Measurements from ENCODE around the gene CHPF2. TPM values are rescaled to one million over a fixed set of nuclear protein-coding genes. Genes with fewer than 3 reads are reported as not detected.

Gene CHPF2
- total RNA-seq, 3 donors from 2014 or later, result 24.5 to 40.6 (median 38.3) TPM

DNA sequence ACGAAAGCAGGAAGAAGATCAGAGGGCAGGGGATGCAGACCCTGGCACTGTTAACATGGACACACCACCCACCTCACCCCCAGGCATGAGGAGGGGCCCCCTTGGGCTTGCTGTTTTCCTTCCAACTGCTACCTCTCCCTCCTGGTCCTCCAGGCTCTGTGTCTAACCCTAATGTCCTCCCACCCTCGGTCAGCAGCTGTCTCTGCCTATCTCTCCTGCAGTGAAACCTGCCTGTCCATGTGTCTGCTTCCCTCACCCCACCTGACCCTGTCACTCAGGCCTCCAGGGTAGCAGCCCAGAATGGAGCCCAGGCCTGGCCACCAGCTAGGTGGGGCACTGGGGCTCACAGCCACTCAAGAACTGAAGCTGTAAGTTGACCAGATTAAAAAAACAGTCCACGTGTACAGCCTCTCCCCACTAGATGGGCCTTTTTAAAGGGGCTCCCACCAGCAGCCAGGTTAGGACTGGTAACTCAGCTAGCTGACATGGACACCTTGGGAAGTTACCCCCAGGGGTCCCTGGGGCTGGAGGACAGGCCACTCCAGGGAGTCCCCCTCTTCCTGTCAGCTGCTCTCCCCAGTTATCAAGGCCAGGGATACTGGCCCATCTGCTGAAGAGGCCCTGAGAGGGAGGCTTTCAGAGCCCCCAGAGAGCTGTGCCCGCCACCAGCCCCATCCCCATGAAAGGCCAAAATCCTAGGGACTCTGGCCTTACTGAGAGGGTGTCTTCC, 14.7 kb downstream of the CHPF2 start:
- Histone ChIP-seq H3K4me1 (peaks cover 9 to 21% of the 10 kb centered on the region in 2 donors), H3K36me3 (no peaks in the 10 kb centered on the region), H3K9me3 (no peaks in the 10 kb centered on the region), H3K27me3 (no peaks in the 10 kb centered on the region), H3K4me3 (peak overlapping the region; percentile 58 to 86 (median 68)), H3K27ac (peak overlapping the region; percentile 84 to 94)
- no peak for DNase-seq (ENCODE audit: low spot score in 2 of 2)
- TF ChIP-seq, protein P1, sequence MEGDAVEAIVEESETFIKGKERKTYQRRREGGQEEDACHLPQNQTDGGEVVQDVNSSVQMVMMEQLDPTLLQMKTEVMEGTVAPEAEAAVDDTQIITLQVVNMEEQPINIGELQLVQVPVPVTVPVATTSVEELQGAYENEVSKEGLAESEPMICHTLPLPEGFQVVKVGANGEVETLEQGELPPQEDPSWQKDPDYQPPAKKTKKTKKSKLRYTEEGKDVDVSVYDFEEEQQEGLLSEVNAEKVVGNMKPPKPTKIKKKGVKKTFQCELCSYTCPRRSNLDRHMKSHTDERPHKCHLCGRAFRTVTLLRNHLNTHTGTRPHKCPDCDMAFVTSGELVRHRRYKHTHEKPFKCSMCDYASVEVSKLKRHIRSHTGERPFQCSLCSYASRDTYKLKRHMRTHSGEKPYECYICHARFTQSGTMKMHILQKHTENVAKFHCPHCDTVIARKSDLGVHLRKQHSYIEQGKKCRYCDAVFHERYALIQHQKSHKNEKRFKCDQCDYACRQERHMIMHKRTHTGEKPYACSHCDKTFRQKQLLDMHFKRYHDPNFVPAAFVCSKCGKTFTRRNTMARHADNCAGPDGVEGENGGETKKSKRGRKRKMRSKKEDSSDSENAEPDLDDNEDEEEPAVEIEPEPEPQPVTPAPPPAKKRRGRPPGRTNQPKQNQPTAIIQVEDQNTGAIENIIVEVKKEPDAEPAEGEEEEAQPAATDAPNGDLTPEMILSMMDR (IDR thresholded peaks at IDR 0.05), result no peak
- intact Hi-C loops (cut with DNase I; ENCODE audit: low total_unique reads), result loop anchor here (2.0 kb wide), 1 partner anchor 66 kb away; no protein-coding TSS in a partner anchor

DNA sequence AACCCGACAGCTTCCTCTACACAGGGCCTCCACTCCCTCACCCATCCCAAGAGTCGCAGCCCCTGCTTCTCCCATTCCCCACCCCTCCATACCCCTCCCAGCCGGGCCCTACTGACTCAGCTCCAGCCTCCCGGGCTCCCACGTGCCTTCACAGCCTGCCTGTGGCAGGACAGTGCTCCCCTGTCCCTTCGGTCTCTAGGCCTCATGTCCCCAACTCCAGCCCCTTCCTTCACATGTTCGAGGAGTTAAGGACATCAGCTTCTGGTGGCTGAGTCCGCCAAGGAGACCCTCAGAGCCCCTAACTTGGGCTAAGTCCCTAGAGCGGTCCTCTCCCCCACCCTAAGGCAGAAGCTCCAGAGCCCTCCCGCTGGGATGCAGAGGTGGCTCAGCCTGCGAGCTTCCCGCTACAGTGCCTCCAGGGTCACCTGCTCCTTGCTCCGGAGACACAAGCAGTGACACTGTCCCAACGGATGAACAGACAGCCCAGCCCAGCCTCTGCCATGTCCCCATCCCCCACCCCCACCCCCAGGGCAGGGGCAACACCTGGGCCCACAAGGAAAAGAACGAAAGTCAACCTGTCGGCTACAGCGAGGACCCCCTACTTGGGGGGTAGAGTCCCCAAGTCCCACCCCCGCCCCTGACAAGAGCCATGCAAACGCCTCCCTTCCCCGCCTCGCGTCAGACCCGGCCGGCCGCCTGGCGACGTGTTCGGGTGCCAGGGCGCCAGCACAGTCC, 15.5 kb downstream of the CHPF2 start:
- no peak for TF ChIP-seq POLR2AphosphoS5 (IDR thresholded peaks at IDR 0.05)
- no peak for TF ChIP-seq POLR2A (IDR thresholded peaks at IDR 0.05)
- TF ChIP-seq, protein P1 (IDR thresholded peaks at IDR 0.05), result no peak
- Histone ChIP-seq H3K27ac (peak overlapping the region; percentile 84 to 94), H3K9me3 (no peaks in the 10 kb centered on the region), H3K4me3 (peak overlapping the region; percentile 58 to 86 (median 68)), H3K36me3 (no peaks in the 10 kb centered on the region), H3K4me1 (peaks cover 9 to 21% of the 10 kb centered on the region in 2 donors), H3K27me3 (no peaks in the 10 kb centered on the region)
- intact Hi-C loops (cut with DNase I; ENCODE audit: low total_unique reads), result loop anchor here (2.0 kb wide), 1 partner anchor 65 kb away; no protein-coding TSS in a partner anchor
- DNase-seq (ENCODE audit: low spot score in 2 of 2), result no peak

DNA sequence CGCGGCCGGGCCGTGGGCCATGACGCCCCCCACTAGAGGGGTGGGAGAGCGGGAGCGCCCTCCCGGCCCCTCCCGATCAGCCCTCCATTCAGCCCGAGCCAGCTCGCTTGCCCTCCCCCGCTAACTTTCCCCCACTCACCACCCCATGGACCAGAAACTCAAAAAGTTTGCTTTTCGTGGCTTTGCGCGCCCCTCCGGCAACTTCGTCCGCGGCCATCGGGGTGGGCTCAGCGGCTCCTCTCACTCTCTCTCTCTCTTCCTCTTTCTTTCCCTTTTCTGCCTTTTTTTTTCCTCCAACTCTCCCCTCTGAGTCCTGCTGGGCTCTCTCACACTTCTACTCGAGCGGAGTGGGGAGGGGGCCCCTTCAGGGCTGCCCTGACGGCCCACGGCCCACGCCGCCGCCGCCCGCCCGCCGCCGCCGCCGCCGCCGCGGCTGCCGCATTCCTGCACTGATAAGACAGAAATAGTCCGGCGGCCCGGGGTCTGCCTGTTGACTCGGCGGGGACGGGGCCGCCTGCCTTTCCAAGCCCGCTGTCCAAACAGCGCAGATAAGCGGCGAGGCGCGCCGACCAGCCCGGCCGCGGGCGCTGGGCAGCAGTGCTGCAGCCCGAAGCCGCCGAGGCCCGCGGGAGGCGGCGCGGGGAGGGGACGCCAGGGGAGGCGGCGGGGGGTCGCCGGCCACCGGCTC, 16.2 kb downstream of the CHPF2 start, which contains the start of gene SMARCD3:
TSS of gene SMARCD3 (minus strand) at position 349 of the 688 bp plus-strand sequence. CDS start at position 217, 132 bp downstream.
- no peak for TF ChIP-seq POLR2AphosphoS5 (IDR thresholded peaks at IDR 0.05)
- TF ChIP-seq, protein P1 (IDR thresholded peaks at IDR 0.05), result no peak
- peak within 1 kb of the TSS; percentile 84 to 94 for H3K27ac ChIP-seq
- H3K4me1 ChIP-seq, result peaks cover 9 to 21% of the 10 kb centered on the region in 2 donors
- DNase-seq (ENCODE audit: low spot score in 2 of 2), result no peak
- no peaks in the 10 kb centered on the region for H3K36me3 ChIP-seq
- H3K9me3 ChIP-seq, result no peaks in the 10 kb centered on the region
- intact Hi-C loops (cut with DNase I; ENCODE audit: low total_unique reads), result no loop called here
- no peaks in the 10 kb centered on the region for H3K27me3 ChIP-seq
- H3K4me3 ChIP-seq, result peak within 1 kb of the TSS; percentile 58 to 86 (median 68)

DNA sequence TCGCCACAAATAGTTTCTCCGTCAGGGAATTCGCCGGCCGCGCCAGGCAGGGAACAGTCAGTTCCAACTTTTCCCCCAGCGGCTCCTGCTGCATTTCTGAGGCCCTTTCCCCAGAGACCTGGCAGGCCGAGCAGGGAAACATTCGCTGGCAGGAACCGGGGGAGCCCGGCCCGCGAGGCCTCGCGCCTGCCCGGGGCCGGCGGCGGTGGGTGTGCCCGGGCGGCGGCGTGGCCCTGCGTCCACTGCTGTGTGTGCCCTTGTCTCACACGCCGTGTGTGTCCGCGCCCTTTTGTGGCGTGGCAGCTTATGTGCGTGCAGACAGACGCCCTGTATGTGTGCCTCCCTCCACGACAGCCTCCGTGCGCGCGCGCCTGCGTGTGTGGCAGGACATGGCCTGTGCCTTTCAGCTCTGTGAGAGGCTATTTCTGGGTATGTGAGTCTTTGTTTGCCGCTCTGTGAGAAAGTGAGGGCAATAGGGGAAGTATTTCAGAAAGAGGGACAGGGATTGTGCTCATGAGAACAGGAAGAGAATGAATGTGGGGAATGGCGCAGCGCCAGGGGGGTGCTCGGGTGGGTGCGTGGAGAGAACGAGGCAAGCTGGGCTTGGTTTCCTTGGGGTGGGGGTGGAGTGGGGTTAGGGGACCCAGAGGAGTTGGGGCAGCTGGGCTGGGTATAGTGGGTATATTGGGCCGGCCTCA, 16.9 kb downstream of the CHPF2 start:
- H3K36me3 ChIP-seq, result no peaks in the 10 kb centered on the region
- peak overlapping the region; percentile 58 to 86 (median 68) for H3K4me3 ChIP-seq
- no peak for TF ChIP-seq POLR2A (IDR thresholded peaks at IDR 0.05)
- TF ChIP-seq POLR2AphosphoS5 (IDR thresholded peaks at IDR 0.05), result no peak
- TF ChIP-seq, protein P1 (IDR thresholded peaks at IDR 0.05), result no peak
- peak overlapping the region; percentile 84 to 94 for H3K27ac ChIP-seq
- H3K9me3 ChIP-seq, result no peaks in the 10 kb centered on the region
- no peaks in the 10 kb centered on the region for H3K27me3 ChIP-seq
- peaks cover 9 to 21% of the 10 kb centered on the region in 2 donors for H3K4me1 ChIP-seq
- intact Hi-C loops (cut with DNase I; ENCODE audit: low total_unique reads), result no loop called here
- peak in 1 of 2 donors; percentile 43 for DNase-seq (ENCODE audit: low spot score in 2 of 2)

Measured in breast epithelium (tissue), 4 donors.